ENCODE measurements around the gene C19orf67.

Gene C19orf67

DNA sequence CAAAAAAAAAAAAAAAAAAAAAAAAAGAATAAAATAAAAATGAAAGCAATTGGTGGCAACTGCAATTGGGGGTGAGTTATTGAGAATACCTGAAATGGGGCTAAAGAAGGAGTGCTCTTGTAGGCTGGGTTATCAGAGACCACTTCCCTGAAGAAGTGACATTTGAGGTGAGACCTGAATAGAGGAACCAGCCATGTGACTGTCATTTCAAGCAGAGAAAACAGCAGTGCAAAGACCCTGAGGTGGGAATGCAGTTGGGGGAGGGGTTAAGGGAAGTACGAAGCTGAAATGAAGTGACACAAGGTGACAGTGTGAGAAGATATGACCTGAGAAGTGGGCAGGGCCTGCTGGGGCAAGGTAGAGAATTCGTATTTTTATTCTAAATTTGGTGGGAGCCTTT, 19.4 kb downstream of the C19orf67 start:
- H3K4me3 ChIP-seq (ENCODE audit: low read depth, low read length), result no peak overlapping the region
- DNase-seq (ENCODE audit: low read depth), result no peak
- TF ChIP-seq, protein P1, sequence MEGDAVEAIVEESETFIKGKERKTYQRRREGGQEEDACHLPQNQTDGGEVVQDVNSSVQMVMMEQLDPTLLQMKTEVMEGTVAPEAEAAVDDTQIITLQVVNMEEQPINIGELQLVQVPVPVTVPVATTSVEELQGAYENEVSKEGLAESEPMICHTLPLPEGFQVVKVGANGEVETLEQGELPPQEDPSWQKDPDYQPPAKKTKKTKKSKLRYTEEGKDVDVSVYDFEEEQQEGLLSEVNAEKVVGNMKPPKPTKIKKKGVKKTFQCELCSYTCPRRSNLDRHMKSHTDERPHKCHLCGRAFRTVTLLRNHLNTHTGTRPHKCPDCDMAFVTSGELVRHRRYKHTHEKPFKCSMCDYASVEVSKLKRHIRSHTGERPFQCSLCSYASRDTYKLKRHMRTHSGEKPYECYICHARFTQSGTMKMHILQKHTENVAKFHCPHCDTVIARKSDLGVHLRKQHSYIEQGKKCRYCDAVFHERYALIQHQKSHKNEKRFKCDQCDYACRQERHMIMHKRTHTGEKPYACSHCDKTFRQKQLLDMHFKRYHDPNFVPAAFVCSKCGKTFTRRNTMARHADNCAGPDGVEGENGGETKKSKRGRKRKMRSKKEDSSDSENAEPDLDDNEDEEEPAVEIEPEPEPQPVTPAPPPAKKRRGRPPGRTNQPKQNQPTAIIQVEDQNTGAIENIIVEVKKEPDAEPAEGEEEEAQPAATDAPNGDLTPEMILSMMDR (IDR thresholded peaks at IDR 0.05; ENCODE audit: low read depth, low read length), result no peak
- TF ChIP-seq, protein P2, sequence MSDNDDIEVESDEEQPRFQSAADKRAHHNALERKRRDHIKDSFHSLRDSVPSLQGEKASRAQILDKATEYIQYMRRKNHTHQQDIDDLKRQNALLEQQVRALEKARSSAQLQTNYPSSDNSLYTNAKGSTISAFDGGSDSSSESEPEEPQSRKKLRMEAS (IDR thresholded peaks at IDR 0.05; ENCODE audit: low read depth, low read length), result no peak

DNA sequence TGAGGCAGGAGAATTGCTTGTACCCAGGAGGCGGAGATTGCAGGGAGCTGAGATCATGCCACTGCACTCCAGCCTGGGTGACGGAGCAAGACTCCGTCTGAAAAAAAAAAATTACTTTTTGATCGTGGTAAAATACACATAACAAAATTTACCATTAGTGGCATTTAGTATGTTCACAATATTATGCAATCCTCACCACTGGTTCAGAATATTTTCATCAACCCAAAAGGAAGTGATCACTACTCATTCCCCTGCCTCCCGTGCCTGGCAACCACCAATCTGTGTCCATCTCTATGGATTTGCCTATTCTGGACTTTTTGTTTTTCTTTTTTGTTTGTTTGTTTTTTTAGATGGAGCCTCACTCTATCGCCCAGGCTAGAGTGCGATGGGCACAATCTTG, 22.5 kb downstream of the C19orf67 start:
- TF ChIP-seq MYC (IDR thresholded peaks at IDR 0.05; ENCODE audit: low read depth, low read length), result no peak
- TF ChIP-seq, protein P1 (IDR thresholded peaks at IDR 0.05; ENCODE audit: low read depth, low read length), result no peak
- no peak for TF ChIP-seq POLR2A (IDR thresholded peaks at IDR 0.05; ENCODE audit: extremely low read depth, insufficient read length)
- TF ChIP-seq, protein P2 (IDR thresholded peaks at IDR 0.05; ENCODE audit: low read depth, low read length), result no peak
- H3K4me3 ChIP-seq (ENCODE audit: low read depth, low read length), result no peak overlapping the region
- DNase-seq (ENCODE audit: low read depth), result no peak

DNA sequence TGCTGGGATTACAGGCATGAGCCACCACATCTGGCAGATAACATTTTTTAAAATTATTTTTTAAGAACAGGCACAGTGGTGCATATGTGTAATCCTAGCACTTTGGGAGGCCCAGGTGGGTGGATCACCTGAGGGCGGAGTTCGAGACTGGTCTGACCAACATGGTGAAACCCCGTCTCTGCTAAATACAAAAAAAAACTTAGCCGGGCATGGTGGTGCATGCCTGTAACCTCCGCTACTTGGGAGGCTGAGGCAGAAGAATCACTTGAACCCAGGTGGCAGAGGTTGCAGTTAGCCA, 23.1 kb downstream of the C19orf67 start:
- H3K4me3 ChIP-seq (ENCODE audit: low read depth, low read length), result no peak overlapping the region
- DNase-seq (ENCODE audit: low read depth), result no peak
- TF ChIP-seq, protein P2 (IDR thresholded peaks at IDR 0.05; ENCODE audit: low read depth, low read length), result no peak
- TF ChIP-seq, protein P1 (IDR thresholded peaks at IDR 0.05; ENCODE audit: low read depth, low read length), result no peak
- TF ChIP-seq MYC (IDR thresholded peaks at IDR 0.05; ENCODE audit: low read depth, low read length) (no peak), POLR2A (IDR thresholded peaks at IDR 0.05; ENCODE audit: extremely low read depth, insufficient read length) (no peak)

DNA sequence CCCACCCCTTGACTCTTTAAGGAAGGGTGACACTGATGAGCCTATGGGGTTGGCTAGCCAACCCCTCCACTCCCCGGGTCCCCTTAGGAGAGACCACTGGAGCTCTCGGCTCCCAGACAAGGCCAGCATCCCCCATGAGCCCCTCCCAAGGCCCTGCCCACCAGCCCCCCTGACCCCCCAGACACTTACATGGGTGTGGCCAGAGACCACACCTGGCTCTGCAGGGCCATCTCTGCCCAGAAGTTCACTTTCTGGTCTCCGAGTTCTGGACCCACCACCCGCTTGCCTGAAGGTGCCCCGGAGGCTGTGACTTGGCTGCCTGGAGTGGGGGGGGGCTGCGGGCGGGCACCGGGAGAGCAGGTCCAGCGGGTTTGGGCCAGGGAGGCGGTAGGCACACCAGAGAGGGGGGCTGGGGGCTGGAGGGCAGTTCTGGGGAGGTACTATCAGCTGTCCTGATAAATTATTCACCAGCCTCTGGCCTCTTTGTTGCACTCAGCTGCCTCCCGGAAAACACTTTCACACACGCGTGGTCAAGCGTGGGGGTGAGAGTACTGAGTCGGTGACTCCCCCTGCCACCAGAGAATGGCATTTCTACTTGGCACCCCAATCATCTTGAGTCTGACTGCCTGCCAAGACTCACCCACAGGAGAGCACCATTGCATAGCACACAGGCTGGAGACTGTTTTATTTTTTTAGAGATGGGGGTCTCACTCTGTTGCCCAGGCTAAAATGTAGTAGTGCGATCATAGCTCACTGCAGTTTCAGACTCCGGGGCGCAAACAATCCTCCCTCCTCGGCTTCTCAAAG, 23.6 kb downstream of the C19orf67 start, which contains the start of gene PALM3:
Gene PALM3, minus strand, starts transcription at position 326 of the 807 bp plus-strand sequence. Its CDS starts 96 bp downstream, at position 230.
- H3K4me3 ChIP-seq (ENCODE audit: low read depth, low read length), result no peak within 1 kb of the TSS
- DNase-seq (ENCODE audit: low read depth), result no peak
- TF ChIP-seq POLR2A (IDR thresholded peaks at IDR 0.05; ENCODE audit: extremely low read depth, insufficient read length), result no peak
- TF ChIP-seq, protein P1 (IDR thresholded peaks at IDR 0.05; ENCODE audit: low read depth, low read length), result no peak
- TF ChIP-seq, protein P2 (IDR thresholded peaks at IDR 0.05; ENCODE audit: low read depth, low read length), result no peak
- TF ChIP-seq MYC (IDR thresholded peaks at IDR 0.05; ENCODE audit: low read depth, low read length), result no peak

DNA sequence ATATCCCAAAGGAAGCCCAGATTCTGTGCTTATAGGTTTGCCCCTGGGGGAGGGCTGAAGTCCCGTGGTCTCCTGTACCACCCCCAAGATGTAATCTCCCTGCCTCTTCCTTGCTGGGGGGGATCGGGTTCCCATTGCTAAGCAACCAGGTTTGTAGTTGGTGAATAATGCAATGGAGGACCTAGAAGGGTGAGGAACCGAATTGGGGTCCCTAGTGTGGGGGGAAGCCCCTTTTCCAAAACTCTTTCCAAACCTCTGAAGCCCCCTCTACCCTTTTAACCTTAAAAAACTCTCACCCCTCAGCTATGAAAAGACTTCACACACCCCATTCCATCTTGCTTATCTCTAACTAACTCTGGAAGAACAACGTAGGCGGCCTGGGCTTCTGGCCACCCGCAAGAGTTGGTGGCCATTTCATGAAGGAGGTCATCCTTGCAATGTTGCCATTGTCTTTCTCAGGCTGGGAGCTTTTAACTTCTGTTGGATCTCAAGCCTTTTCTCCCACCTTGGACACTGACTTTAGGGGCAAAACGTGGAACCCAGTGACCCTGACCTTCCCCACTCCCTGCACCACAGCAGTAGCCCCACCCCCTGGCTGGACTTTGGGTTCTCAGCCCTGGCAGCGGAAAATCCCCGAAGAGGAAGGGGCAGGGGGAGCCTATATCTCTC, 24.4 kb downstream of the C19orf67 start:
- H3K4me3 ChIP-seq (ENCODE audit: low read depth, low read length), result no peak overlapping the region
- no peak for DNase-seq (ENCODE audit: low read depth)
- TF ChIP-seq MYC (IDR thresholded peaks at IDR 0.05; ENCODE audit: low read depth, low read length) (no peak), POLR2A (IDR thresholded peaks at IDR 0.05; ENCODE audit: extremely low read depth, insufficient read length) (no peak)
- TF ChIP-seq, protein P2 (IDR thresholded peaks at IDR 0.05; ENCODE audit: low read depth, low read length), result no peak
- TF ChIP-seq, protein P1 (IDR thresholded peaks at IDR 0.05; ENCODE audit: low read depth, low read length), result no peak
